ENCODE data around the gene RNF144A. TPM values are rescaled to one million over a fixed set of nuclear protein-coding genes. Genes with fewer than 3 reads are reported as not detected.
"Not testable (repeated sequence)": the region's sequence is repeated elsewhere in the genome, so short reads cannot be mapped to it uniquely, and the experiment has no call there.

The RNF144A gene
- total RNA-seq, 1 experiment from 2014 or later, result 13.0 TPM

DNA sequence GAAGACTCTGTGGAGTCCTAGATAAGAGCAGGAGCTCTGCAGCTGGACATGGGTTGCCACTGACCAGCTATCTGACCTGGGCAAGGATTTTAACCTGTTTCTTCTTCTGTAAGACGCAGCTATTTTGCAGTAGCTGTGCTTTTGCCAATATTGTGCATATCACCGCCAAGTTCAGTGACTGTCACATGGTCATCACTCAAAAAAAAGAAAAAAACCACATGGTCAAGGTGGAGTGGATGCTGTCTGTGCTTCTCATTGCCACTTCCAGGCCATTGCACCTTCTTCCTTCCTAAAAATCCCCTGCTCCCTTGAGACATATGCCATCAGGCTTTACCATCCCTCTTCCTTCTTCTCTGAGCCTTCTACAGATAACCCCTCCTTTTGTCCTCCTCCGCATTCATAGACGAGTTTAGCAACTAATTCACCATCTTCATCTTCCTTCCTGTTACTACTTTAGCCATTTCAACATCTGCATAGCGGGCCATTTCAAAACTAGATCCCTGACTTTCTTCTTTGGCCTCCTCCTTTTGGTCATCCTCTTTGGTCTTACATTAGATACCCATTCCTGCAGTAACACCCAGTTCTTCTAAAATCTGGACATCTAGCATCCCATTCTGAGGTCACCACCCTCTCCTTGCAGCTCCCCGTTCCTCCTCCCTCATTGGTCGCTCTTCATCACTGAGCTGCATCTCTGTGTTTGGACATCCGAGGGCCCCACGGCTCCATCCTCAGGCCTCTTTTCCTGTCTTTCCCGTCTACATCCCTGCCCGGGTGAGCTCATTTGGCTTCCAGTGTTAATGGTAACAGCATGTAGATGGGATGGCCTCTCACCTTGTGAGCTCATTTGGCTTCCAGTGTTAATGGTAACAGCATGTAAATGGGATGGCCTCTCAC, 17.8 kb downstream of the RNF144A start:
- H2AFZ ChIP-seq (ENCODE audit: low read depth, low read length, poor library complexity, severe bottlenecking), result no peak overlapping the region
- no peak for DNase-seq (ENCODE audit: low read depth, low spot score)
- no peaks in the 10 kb centered on the region for H4K20me1 ChIP-seq (ENCODE audit: insufficient read depth)
- no peaks in the 10 kb centered on the region for H3K4me1 ChIP-seq (ENCODE audit: control insufficient read depth in 1 of 2, insufficient read depth in 2 of 2, low read length in 2 of 2)
- intact Hi-C loops (cut with micrococcal nuclease), result no loop called here
- no peak overlapping the region for H3K4me3 ChIP-seq (replicated peaks in 1 of 2; ENCODE audit: low read depth in 1 of 2, low read length in 2 of 2)
- H3K9ac ChIP-seq (ENCODE audit: low read length), result no peak overlapping the region
- H3K9me3 ChIP-seq (ENCODE audit: control insufficient read depth in 1 of 2, insufficient read depth in 1 of 2, low read depth in 1 of 2, low read length in 2 of 2), result no peaks in the 10 kb centered on the region
- BruUV-seq (replicated peaks), result no TSS peak
- no peak overlapping the region for H3K4me2 ChIP-seq (ENCODE audit: low read length)
- H3K36me3 ChIP-seq (ENCODE audit: control insufficient read depth in 1 of 2, insufficient read depth in 2 of 2, low read length in 2 of 2), result no peaks in the 10 kb centered on the region
- ATAC-seq, result no peak
- TF ChIP-seq CBX3 (IDR thresholded peaks at IDR 0.05; ENCODE audit: low read depth) (no peak), SRF (IDR thresholded peaks at IDR 0.05; ENCODE audit: low read depth) (no peak), RAD21 (IDR thresholded peaks at IDR 0.05; ENCODE audit: low read depth) (no peak), SIN3A (IDR thresholded peaks at IDR 0.05; ENCODE audit: low read depth) (no peak), ZFX (IDR thresholded peaks at IDR 0.05) (no peak), EGR1 (IDR thresholded peaks at IDR 0.05; ENCODE audit: low read depth) (no peak), ZNF274 (IDR thresholded peaks at IDR 0.05; ENCODE audit: low read depth, low read length) (no peak), EZH2phosphoT487 (IDR thresholded peaks at IDR 0.05; ENCODE audit: borderline replicate concordance) (no peak), FOSL1 (IDR thresholded peaks at IDR 0.05; ENCODE audit: low read depth) (no peak), POLR2A (IDR thresholded peaks at IDR 0.05; ENCODE audit: borderline replicate concordance, extremely low read depth, insufficient read depth, insufficient read length) (no peak), YY1 (IDR thresholded peaks at IDR 0.05; ENCODE audit: extremely low read depth, insufficient replicate concordance, low read depth, low read length) (no peak)
- H3K27ac ChIP-seq (ENCODE audit: low read depth, low read length), result no peak overlapping the region
- RAD21 ChIA-PET (ENCODE audit: low non-redundant PET in 1 of 2, low total read pairs in 2 of 2, uncharacterized antibody in 2 of 2, unreplicated experiment in 2 of 2), result no interaction called here
- peaks cover 13% of the 10 kb centered on the region; the same call in 1 of the 2 replicates for H3K79me2 ChIP-seq (ENCODE audit: insufficient read depth, low read length)
- POLR2A ChIA-PET, result no interaction called here
- no peaks in the 10 kb centered on the region for H3K9me2 ChIP-seq (ENCODE audit: insufficient read depth)
- no peaks in the 10 kb centered on the region for H3K27me3 ChIP-seq (ENCODE audit: insufficient read depth, low read length)
- CTCF ChIA-PET, result no interaction called here

DNA sequence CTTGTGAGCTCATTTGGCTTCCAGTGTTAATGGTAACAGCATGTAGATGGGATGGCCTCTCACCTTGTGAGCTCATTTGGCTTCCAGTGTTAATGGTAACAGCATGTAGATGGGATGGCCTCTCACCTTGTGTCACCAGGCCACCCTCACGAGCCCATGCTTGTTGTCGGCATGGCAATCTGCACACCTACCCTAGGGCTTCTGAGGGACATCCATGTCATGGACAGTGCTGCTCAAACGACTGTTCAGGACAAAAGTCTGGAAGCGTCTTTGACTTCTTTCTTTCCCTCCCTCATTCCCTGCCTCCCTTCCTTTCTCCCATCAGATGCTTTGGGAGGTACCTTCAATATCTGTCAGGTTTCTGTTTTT, 18.4 kb downstream of the RNF144A start:
- RAD21 ChIA-PET (ENCODE audit: low non-redundant PET in 1 of 2, low total read pairs in 2 of 2, uncharacterized antibody in 2 of 2, unreplicated experiment in 2 of 2); H3K36me3 ChIP-seq (ENCODE audit: control insufficient read depth in 1 of 2, insufficient read depth in 2 of 2, low read length in 2 of 2); DNase-seq (ENCODE audit: low read depth, low spot score); H3K4me3 ChIP-seq (replicated peaks in 1 of 2; ENCODE audit: low read depth in 1 of 2, low read length in 2 of 2); H3K9me2 ChIP-seq (ENCODE audit: insufficient read depth); H3K27ac ChIP-seq (ENCODE audit: low read depth, low read length); H3K27me3 ChIP-seq (ENCODE audit: insufficient read depth, low read length); POLR2A ChIA-PET; H3K4me2 ChIP-seq (ENCODE audit: low read length); H3K9ac ChIP-seq (ENCODE audit: low read length); BruUV-seq (replicated peaks); ATAC-seq; H2AFZ ChIP-seq (ENCODE audit: low read depth, low read length, poor library complexity, severe bottlenecking); H3K9me3 ChIP-seq (ENCODE audit: control insufficient read depth in 1 of 2, insufficient read depth in 1 of 2, low read depth in 1 of 2, low read length in 2 of 2); CTCF ChIA-PET; H4K20me1 ChIP-seq (ENCODE audit: insufficient read depth); intact Hi-C loops (cut with micrococcal nuclease); H3K4me1 ChIP-seq (ENCODE audit: control insufficient read depth in 1 of 2, insufficient read depth in 2 of 2, low read length in 2 of 2): not testable (repeated sequence)
- peaks cover 13% of the 10 kb centered on the region; the same call in 1 of the 2 replicates for H3K79me2 ChIP-seq (ENCODE audit: insufficient read depth, low read length)

Data from HCT116 (cell line).